GM19099 (cell line): Measurements from ENCODE around the gene EPN2.

Source experiments
- POLR2A ChIP-seq: IDR thresholded peaks from 3 replicates; pipeline ENCODE4 v1.6.1; 2011; ENCODE audit warnings: low read depth; ENCODE audit not compliant: insufficient read length; ENCODE audit errors: extremely low read depth

EPN2 gene

DNA sequence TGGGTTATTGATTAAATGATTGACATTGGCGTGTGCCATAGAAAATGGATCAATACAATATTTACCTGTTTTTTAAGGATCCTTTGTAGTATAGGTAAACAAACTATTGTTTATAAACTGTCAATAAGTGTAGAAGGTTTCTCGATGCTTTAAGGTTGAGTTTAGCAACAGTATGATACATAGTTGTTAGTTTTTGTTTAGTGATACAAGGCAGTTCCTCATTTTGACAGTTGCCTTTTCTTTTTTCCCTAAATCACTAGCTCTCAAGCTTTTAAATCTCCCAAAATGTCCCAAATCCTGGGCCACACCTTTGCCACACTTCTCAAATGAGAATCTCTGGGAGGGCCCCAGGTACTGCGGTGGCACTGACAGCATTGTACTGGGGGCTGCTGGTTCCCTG is 57.3 kb downstream of the EPN2 start:
- no peak for TF ChIP-seq POLR2A

DNA sequence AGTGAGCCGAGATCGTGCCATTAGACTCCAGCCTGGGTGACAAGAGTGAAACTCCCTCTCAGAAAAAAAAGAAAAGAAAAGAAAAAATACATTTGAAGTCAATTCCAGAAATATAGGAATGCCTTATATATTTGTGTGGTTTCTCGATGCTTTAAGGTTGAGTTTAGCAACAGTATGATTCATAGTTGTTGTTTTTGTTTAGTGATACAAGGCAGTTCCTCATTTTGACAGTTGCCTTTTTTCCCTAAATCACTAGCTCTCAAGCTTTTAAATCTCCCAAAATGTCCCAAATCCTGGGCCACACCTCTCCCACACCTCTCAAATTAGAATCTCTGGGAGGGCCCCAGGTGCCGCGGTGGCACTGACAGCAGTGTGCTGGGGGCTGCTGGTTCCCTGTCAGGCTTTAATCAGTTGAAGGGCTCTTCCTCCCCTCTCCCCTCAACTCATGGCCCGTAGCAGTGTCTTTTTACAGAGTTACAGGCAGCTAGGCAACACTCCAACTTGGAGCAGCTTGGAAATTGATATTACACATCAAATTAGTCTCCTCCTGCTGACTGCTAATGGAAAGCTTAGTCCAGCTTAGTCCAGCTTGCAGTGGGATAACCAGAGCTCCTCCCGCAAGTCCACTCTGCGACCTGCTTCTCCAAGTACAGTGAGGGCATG is 58.4 kb downstream of the EPN2 start:
- TF ChIP-seq POLR2A, result no peak

DNA sequence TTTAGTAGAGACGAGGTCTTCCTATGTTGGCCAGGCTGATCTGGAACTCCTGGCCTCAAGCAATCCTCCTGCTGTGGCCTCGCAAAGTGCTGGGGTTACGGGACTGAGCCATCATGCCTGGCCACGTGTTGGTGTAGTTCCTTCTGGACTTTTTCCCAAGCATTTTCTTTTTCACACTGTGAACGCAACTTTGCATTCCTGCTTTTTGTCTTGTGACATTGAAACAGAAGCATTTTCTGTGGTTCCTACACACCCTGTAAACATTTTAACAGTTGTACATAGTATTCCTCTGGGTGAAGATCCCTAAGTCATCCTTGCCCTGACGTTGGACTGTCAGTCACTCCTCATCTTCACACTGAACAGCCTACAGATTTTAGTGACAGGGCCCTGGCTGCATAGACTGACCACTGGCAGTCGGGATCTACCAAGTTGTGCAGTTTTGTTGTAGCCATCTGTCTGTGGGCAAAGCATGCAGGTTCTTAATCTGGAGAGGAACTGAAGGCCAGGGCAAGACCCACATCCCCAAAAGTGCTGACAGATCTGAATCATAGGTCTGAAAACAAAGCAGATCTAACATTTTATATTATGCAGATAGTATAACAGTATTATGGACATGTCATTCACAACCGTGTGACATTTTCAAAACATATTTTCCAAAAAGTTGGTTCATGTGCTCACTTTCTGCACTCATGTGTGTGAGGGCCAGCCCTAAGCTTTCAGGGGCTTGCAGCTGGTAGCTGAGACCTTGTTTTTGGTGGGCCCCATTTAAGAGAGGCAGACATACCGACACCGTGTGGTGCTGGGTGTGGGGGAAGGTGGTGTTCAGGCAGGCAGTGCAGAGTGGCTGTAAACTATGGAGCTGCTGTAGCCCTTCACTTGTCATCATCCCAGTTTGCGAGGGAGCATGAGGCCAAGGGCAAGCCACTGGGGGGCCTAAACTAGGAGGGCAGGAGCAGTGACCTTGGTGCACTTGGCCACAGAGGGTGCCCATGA is 59.9 kb downstream of the EPN2 start:
- TF ChIP-seq POLR2A, result no peak

DNA sequence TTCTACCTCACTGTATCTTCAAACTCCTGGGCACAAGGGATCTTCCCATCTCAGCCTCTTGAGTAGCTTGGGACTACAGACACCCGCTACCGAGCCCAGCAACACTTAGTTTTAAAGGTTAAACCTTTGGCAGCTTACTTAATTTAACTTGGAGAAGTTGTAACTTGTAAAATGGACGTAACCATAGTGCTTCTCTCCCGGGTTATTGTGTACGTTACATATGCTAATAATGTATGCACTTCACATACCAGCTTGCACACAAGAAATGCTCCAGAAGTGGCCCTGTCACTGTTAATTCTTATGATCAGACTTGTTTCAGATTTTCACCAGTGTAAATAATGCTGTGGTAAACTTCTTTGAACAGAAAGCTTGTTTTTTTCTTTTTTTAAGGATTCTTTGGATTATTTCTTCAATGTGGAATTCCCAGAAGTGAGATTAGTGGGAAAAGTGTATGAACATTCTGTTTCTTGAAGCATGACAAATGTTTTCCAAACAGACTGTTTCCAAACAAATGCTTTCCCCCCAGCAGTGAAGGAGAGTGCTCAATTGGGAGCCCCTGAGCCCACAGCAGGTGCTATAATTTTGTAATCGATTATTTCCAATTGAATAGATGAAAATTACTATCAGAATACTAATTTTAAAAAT is 61.5 kb downstream of the EPN2 start:
- no peak for TF ChIP-seq POLR2A

DNA sequence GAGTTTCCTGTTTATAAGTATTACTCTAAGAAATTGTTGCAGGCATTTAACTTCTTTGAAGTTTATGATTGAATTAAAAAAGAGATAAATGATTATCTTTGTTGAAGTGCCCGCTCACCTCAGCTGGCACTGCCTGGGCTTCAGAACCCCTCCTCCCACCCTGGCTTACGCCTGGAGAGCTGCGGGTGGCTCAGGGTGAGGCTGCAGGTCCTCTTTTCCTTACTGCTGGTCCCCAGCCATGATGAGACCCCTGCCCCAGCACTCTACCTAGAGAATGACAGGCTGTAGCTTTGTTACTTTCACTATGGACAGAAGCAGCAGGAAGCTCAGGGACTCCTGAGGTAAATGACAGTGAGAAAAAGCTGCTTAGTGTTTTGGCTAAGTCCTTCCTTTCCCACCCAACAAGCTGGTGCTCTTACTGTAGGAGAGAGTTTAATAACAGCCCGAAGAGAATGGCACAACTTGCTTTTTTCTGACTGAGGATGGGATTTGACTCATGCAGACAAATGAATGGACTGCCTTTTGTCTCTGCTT is 62.1 kb downstream of the EPN2 start:
- no peak for TF ChIP-seq POLR2A

DNA sequence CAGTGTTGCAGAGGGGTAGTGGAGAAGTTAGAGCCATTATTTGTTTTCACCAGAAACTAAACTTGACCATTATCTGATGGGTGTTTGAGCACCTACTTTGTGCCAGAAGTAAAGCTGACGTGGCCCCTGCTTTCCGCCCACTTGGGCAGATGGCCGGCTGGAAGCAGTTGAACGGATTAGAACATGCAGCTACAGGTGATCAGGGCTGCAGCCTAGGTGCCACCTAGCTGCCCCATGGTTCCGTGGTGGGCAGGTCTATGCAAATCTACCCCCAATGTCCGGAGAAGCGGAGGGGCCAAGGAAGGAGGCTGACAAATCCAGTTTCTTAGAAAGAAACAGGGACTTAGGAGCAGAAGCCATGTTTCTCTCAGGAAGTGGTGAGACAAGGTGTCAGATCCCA is 62.7 kb downstream of the EPN2 start:
- no peak for TF ChIP-seq POLR2A

DNA sequence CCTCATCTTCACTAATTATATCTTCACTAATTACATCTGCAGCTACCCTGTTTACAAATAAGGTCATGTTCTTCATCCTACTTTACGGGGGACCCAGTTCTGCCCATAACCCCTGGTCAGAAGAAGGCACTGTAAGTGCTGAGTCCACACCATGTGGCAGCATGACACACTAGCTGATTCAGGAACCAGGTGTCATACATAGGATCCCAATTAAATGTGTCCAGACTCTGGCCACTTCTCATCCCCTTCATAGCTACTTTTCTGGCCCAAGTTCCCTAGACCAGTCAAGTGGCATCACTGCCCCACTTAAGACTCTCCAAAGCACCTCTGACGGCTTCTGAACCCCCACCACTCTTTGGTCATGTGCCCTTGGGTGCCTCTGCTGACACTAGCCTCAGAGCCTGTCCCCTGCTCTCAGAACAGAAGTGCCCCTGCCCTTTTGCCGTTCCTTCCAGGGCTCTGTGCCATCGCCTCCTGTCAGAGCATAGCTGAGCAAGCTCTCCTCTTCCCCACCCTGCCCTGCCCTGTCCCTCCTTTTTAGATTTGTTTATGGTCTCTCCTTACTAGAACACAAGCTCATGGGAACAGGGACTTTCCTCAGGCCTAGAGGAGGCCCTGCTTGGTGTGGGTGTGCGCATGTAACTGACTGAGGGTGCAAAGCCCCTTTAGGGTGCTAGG is 64.2 kb downstream of the EPN2 start:
- TF ChIP-seq POLR2A, result no peak

DNA sequence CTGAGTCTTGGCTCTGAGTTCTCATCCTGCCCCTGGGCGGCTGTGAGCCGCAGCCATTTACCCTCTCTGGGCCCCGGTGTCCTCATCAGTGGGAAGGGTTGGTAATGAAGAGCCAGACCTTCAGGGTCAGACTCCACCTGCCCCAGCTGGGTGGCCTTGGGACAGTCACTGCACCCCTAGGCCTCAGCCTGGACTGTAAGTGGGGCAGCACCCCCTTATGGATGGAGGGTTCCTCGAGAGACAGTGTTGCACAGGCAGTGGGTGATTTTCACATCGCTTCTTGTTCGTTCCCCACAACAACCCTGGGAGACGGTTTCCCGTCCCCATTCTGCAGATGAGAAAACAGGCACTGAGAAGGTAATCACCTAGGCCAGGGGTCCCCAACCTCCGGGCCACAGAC is 64.8 kb downstream of the EPN2 start:
- no peak for TF ChIP-seq POLR2A

DNA sequence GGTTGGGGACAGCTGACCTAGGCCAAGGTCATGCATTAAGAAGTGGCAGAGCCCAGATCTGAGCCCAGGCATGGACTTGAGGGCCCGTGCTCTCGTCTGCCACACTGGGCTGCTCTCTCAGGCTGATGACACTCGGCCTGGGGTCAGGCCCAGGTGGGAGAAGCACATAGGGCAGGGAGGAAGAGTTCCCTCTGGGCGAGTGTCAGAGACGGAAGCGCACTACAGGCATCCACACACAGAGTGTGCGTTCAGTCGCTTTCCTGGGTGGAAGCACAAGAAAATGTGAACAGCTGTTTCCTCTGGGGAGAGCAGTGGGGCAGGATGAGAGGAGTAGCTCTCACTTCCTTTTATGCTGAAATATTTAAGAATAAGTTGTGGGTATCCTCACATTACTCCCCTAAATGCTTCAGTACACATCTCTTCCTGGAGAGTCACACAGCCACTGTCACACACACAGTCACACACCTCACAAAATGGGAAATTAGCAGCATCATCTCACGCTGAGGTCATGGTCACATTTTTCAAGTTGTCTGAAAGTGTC is 65.7 kb downstream of the EPN2 start:
- no peak for TF ChIP-seq POLR2A

DNA sequence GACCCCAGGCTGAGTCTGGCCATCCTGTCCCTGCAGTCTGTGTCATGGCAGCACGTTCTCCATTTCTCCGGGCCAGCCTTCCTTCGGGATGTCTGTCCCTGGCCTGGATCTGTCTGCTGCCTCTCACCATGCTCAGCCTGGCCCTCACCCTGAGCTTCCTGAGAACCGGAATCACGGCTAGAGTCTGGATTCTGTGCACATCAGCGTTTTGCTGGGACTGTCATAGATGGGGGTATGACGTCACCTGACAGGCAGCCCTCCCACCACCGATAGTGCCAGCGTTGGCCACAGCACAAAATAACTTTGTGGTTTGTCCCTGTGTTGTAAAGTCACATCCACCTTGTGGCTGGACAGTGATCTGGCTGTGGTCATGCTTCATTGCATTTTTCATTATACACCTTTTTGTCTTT is 66.2 kb downstream of the EPN2 start:
- no peak for TF ChIP-seq POLR2A

DNA sequence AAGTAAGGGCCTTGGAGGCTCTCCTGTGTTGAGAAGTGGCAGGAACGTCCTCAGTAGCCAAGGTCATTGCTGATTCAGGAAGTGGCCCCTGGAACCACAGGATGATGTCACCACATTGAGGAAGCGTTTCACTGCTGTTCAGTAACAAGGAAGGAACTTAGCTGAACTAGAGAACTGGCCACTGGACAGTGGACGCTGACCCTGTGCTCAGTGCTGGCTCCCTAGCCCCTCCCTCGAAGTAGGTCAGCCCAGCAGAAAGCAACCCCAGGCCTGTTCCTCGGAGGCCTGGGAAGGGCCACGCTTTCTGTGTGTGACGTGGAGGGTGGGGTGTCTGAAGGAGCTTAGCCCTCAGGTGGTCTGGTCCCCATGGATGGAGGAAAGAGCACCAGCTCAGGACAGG is 67.0 kb downstream of the EPN2 start:
- TF ChIP-seq POLR2A, result no peak

DNA sequence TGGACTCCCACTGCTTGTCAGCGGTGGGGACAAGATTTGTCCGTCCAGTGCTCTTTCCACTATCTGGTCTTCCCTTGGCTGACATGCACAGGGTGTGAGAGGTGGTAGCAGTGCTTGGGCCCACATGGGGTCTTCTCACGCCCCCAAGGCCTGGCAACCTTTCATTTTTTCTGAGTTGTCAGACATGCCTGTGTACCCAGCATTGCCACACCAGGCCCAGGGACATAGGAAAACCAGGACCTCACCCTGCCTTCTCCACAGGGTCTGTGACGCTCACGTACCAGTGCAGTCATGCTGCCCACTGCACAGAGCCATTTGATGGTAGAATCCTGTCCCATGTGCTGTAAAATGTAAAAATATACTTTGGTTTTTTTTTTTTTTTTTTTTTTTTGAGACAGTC is 67.6 kb downstream of the EPN2 start:
- TF ChIP-seq POLR2A, result no peak

DNA sequence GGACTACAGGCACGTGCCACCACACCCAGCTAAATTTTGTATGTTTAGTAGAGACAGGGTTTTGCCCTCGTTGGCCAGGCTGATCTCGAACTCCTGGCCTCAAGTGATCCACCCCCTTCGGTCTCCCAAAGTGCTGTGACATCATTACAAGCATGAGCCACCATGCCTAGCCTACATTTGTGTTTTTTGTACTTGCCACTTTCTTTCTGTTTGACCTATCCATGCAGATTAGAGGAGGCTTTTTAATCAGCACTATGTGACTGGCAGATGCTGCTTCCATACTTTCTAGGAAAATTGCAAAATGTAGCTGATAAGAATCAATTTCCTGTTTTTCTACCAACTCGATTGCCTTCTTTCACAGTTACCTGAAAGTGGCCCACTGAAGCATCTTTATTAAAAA is 68.1 kb downstream of the EPN2 start:
- no peak for TF ChIP-seq POLR2A

DNA sequence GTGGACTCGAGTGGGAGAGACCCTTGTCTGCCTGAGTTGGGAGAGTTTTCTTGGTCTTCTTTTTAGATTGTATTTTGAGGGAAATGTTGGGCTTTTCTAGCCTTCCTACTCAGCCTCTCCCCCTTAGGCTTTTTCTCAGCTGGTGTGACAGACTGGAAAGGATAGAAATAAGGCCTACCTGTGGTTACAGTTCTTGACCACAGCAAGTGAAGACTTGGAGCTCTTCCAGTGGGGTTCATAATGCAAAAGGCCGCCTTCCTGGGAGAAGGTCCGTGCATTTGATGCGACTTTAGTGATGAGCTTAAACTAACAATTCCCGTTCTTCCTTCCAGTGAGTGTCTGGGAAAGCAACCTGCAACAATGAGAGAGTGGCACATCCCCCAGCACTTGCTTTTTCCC is 68.6 kb downstream of the EPN2 start:
- TF ChIP-seq POLR2A, result no peak
